T1000 (cell line): ENCODE data around the gene NRXN2.

Experiments
- DNase-seq: peaks from one replicate; lab custom pipeline; 2025; ENCODE audit warnings: mixed read lengths; lab: John Stamatoyannopoulos, UW

The NRXN2 gene

GRCh38 chr11:64698427-64698826 is 24.6 kb downstream of the NRXN2 start:
- DNase-seq = no peak

- DNase-seq = no peak
Observed at GRCh38 chr11:64697663-64698375, 25.2 kb downstream of the NRXN2 start.

- DNase-seq = no peak
Observed at GRCh38 chr11:64696045-64696444, 27.0 kb downstream of the NRXN2 start.

GRCh38 chr11:64695548-64695947 is 27.4 kb downstream of the NRXN2 start:
- DNase-seq = no peak

GRCh38 chr11:64694821-64695365 is 28.1 kb downstream of the NRXN2 start:
- no peak for DNase-seq

- no peak for DNase-seq
Observed at GRCh38 chr11:64694026-64694755, 28.8 kb downstream of the NRXN2 start.

GRCh38 chr11:64692764-64693331 is 30.1 kb downstream of the NRXN2 start:
- DNase-seq = no peak

- no peak for DNase-seq
Observed at GRCh38 chr11:64691543-64691942, 31.5 kb downstream of the NRXN2 start.

- no peak for DNase-seq
Observed at GRCh38 chr11:64690235-64690634, 32.8 kb downstream of the NRXN2 start.

- DNase-seq = peak; percentile 85
Observed at GRCh38 chr11:64688534-64688982, 34.4 kb downstream of the NRXN2 start.

- no peak for DNase-seq
Observed at GRCh38 chr11:64687643-64688533, 35.1 kb downstream of the NRXN2 start.

- DNase-seq = no peak
Observed at GRCh38 chr11:64687204-64687603, 35.8 kb downstream of the NRXN2 start.

- no peak for DNase-seq
Observed at GRCh38 chr11:64686466-64687170, 36.4 kb downstream of the NRXN2 start.

GRCh38 chr11:64685536-64685935 is 37.5 kb downstream of the NRXN2 start:
- DNase-seq = no peak

GRCh38 chr11:64684357-64684756 is 38.6 kb downstream of the NRXN2 start:
- no peak for DNase-seq

GRCh38 chr11:64681171-64681570 is 41.8 kb downstream of the NRXN2 start:
- DNase-seq = no peak

- no peak for DNase-seq
Observed at GRCh38 chr11:64679846-64680245, 43.2 kb downstream of the NRXN2 start.

- DNase-seq = no peak
Observed at GRCh38 chr11:64677441-64678023, 45.5 kb downstream of the NRXN2 start.

GRCh38 chr11:64676261-64676615 is 46.8 kb downstream of the NRXN2 start:
- no peak for DNase-seq

GRCh38 chr11:64675450-64676260 is 47.3 kb downstream of the NRXN2 start:
- DNase-seq = peak; percentile 78
